NT2/D1 (cell line): ENCODE results near the gene RALA.

ENCODE experiments used
- DNase-seq: peaks from one replicate; pipeline ENCODE4 v3.0.0-alpha.2; 2011; ENCODE audit warnings: low read depth, low spot score
- H3K27me3 ChIP-seq: 2 replicates; pipeline ENCODE4 v1.6.0; 2011; ENCODE audit warnings: mild to moderate bottlenecking; ENCODE audit not compliant: insufficient read length, insufficient read depth
- H3K36me3 ChIP-seq: 2 replicates; pipeline ENCODE4 v1.6.1; 2011; ENCODE audit warnings: mild to moderate bottlenecking, low read length, mixed read lengths; ENCODE audit not compliant: insufficient read depth, insufficient read length
- H3K4me1 ChIP-seq: 2 replicates; pipeline ENCODE4 v1.5.1; 2011; ENCODE audit not compliant: insufficient read depth, insufficient read length
- H3K4me3 ChIP-seq: 2 replicates; pipeline ENCODE4 v1.5.1; 2011; ENCODE audit warnings: low read depth; ENCODE audit not compliant: insufficient read length
- H3K9ac ChIP-seq: 2 replicates; pipeline ENCODE4 v1.6.0; 2011; ENCODE audit warnings: low read depth; ENCODE audit not compliant: insufficient read length
- H3K9me3 ChIP-seq: 2 replicates; pipeline ENCODE4 v1.5.1; 2011; ENCODE audit warnings: mild to moderate bottlenecking, low read length; ENCODE audit not compliant: insufficient read depth
- SUZ12 ChIP-seq: IDR thresholded peaks from 2 replicates; pipeline ENCODE4 v1.6.1; 2011; ENCODE audit not compliant: insufficient read length, insufficient read depth; ENCODE audit errors: extremely low read depth
- YY1 ChIP-seq: IDR thresholded peaks from 2 replicates; pipeline ENCODE4 v1.6.1; 2011; ENCODE audit not compliant: insufficient read length, insufficient read depth
- ZNF274 ChIP-seq: IDR thresholded peaks from 2 replicates; pipeline ENCODE4 v1.6.1; 2011; ENCODE audit warnings: mild to moderate bottlenecking, low read depth, low read length

The RALA gene

DNA sequence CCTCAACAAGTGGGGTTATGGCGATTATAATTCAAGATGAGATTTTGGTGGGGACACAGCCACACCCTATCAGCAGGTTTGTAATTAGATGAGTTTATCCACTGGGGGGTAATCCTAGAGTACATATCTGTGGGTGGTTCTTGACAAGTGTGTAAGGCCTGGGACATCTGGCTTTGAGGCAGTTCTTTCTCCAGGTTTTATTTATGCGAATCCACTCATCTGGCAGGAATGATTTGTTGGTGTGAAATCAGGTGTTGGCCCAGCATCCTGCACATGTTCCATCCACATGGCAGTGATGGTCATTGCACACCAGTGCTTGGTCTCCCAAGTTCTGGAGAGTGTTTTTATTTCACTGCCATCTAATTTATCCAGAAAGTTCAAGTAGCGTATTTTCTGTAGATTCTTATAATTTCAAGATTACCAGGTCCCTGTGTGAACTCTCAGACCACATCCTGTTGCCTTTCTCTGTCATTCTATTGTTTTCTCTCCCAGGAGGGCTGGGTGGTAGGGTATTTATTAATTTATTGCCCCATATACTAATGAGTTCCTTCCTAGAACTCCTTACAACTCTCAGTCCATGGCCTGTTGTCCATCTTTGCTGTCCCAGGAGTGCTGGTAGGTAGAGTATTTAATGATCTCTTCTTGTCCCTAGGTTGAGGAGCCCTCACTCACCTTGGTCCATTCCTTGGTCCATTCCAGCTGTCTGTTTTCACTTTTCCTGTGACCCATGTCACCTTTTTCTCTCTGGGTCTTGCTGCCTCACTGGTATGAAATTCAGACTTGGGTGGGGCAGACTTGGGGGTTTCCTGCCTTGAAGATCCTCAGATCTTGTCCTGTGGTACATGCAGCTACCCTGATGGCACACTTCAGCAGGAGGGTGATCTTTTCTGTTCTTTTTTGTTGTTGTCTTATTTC lies 10.4 kb downstream of the RALA start:
- H3K9me3 ChIP-seq: no peaks in the 10 kb centered on the region
- H3K4me3 ChIP-seq: no peak overlapping the region
- no peaks in the 10 kb centered on the region for H3K4me1 ChIP-seq
- no peak overlapping the region for H3K9ac ChIP-seq
- no peak for TF ChIP-seq SUZ12
- no peak for TF ChIP-seq ZNF274
- TF ChIP-seq YY1: no peak
- H3K27me3 ChIP-seq: no peaks in the 10 kb centered on the region
- H3K36me3 ChIP-seq: peaks cover 52% of the 10 kb centered on the region
- DNase-seq: no peak

DNA sequence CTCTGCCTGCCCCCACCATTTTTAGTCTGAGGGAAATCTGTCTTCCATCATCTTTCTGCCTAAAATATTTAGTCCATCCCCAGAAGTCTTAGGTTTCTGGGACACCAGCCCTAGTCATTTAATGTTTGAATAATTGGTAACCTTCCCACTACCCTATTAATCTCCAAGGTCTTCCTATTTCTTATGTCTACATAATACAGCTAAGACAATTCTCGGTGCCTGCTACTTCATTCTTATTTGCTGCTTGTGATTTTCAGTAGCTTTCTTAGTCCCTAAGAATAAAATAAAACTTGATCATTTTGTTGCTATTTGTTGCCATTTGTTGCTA lies 11.1 kb downstream of the RALA start:
- H3K9ac ChIP-seq: no peak overlapping the region
- H3K4me3 ChIP-seq: no peak overlapping the region
- peaks cover 52% of the 10 kb centered on the region for H3K36me3 ChIP-seq
- H3K4me1 ChIP-seq: no peaks in the 10 kb centered on the region
- H3K9me3 ChIP-seq: no peaks in the 10 kb centered on the region
- no peak for TF ChIP-seq SUZ12
- no peak for TF ChIP-seq YY1
- TF ChIP-seq ZNF274: no peak
- DNase-seq: no peak
- H3K27me3 ChIP-seq: no peaks in the 10 kb centered on the region

DNA sequence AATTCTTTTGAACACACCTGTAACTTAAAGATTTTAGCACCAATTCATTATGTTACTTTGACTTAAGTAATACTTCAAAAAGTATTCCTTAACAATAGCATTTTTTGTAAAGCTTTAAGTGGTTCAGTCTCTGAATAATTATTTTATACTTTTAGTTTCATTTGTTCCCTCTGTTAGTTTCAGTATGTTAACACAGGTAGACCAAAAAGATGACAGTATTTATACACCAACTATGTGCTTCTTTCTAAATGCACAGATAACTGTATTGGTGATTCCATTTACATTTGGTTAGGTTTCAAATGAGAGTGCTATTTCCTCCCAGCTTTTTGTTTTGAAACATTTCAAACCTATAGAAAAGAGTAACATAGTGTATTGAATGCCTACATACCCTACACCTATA lies 14.0 kb downstream of the RALA start:
- no peak overlapping the region for H3K4me3 ChIP-seq
- H3K9ac ChIP-seq: no peak overlapping the region
- peaks cover 44% of the 10 kb centered on the region for H3K36me3 ChIP-seq
- no peak for TF ChIP-seq SUZ12
- H3K4me1 ChIP-seq: no peaks in the 10 kb centered on the region
- H3K27me3 ChIP-seq: no peaks in the 10 kb centered on the region
- no peaks in the 10 kb centered on the region for H3K9me3 ChIP-seq
- no peak for DNase-seq

DNA sequence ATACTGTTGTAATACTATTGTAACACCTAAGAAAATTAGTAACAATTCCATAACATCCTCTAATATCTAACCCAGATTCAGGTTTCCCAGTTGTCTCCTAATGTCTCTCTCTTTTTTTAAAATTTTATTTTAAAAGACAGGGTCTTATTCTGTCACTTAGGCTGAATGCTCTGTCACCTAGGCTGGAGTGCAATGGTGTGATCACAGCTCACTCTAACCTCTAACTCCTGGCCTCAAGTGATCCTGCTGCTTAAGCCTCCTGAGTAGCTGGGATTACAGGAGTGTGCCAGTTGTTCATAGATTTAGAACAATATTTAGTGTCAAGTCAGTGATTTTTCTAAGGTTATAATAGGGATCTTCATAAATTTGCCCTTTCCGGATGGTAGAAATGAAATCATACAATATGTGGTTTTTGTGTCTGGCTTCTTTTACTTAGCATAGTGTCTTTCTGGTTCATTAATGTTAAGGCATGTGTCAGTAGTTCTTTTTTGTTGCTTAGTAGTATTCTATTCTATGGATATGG lies 14.7 kb downstream of the RALA start:
- Histone ChIP-seq H3K9ac (no peak overlapping the region), H3K4me1 (no peaks in the 10 kb centered on the region), H3K4me3 (no peak overlapping the region), H3K27me3 (no peaks in the 10 kb centered on the region), H3K36me3 (peaks cover 39% of the 10 kb centered on the region), H3K9me3 (no peaks in the 10 kb centered on the region)
- no peak for TF ChIP-seq YY1
- TF ChIP-seq ZNF274: no peak
- TF ChIP-seq SUZ12: no peak
- DNase-seq: no peak

DNA sequence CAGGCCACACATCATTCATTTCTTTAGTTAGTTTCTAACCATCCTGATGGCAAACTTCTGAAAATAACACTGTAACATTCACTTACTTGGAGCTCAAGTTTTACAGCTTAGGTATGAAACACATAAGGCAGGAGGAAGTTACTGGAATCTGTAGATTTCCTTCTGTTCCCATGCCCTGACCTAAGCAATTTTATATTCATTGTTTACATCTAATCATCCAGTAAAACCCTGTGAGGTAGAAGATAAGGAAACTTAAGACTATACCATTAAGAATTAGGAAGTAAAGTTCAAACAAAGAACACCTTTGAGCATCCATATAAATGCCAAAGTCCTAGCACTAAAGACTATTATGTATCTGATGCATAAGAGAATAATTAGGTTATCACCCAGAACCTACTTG lies 19.5 kb downstream of the RALA start:
- Histone ChIP-seq H3K9me3 (no peaks in the 10 kb centered on the region), H3K27me3 (no peaks in the 10 kb centered on the region), H3K4me3 (no peak overlapping the region), H3K36me3 (peaks cover 6% of the 10 kb centered on the region), H3K9ac (no peak overlapping the region), H3K4me1 (no peaks in the 10 kb centered on the region)
- DNase-seq: no peak
- TF ChIP-seq ZNF274: no peak
- TF ChIP-seq SUZ12: no peak
- TF ChIP-seq YY1: no peak

- H3K9me3 ChIP-seq: no peaks in the 10 kb centered on the region
- no peaks in the 10 kb centered on the region for H3K4me1 ChIP-seq
- no peak for TF ChIP-seq ZNF274
- TF ChIP-seq SUZ12: no peak
- TF ChIP-seq YY1: no peak
- H3K36me3 ChIP-seq: peaks cover 12% of the 10 kb centered on the region
- H3K9ac ChIP-seq: no peak overlapping the region
- no peaks in the 10 kb centered on the region for H3K27me3 ChIP-seq
- DNase-seq: no peak
- H3K4me3 ChIP-seq: no peak overlapping the region
Measured at GRCh38 chr7:39644170-39644569, 20.8 kb downstream of the RALA start.

- Histone ChIP-seq H3K4me3 (no peak overlapping the region), H3K9ac (no peak overlapping the region), H3K27me3 (no peaks in the 10 kb centered on the region), H3K4me1 (no peaks in the 10 kb centered on the region), H3K9me3 (no peaks in the 10 kb centered on the region), H3K36me3 (peaks cover 8% of the 10 kb centered on the region)
- DNase-seq: no peak
- TF ChIP-seq SUZ12: no peak
- TF ChIP-seq ZNF274: no peak
- no peak for TF ChIP-seq YY1
Measured at GRCh38 chr7:39645482-39646407, 22.4 kb downstream of the RALA start.
